MM.1S (cell line): ENCODE results near the gene ZNF224.

Experiments
- CTCF ChIP-seq: fragments of 300-600 bp; sonication (generic); IDR thresholded peaks from 2 replicates; pipeline ENCODE4 v1.5.1; 2016; ENCODE audit warnings: antibody characterized with exemption, low read length, mixed read lengths
- EZH2 ChIP-seq: fragments of 300-600 bp; sonication (generic); optimal IDR thresholded peaks from 2 replicates; pipeline ENCODE3; 2017; ENCODE audit warnings: low read depth, mild to moderate bottlenecking, antibody characterized with exemption, low read length, mixed read lengths

- TF ChIP-seq CTCF (no peak), EZH2 (no peak)
Observed at GRCh38 chr19:44069415-44069814, 24.7 kb upstream of the ZNF224 start.
